Caco-2 (cell line): Measurements from ENCODE around the gene ARF1. TPM values are rescaled to one million over a fixed set of nuclear protein-coding genes. Genes with fewer than 3 reads are reported as not detected.

Experiments used
- BruUV-seq: library from RNA; stranded (reverse); fragments of 400-500 nt; replicated peaks from 2 replicates; lab custom pipeline; 2021; lab: Mats Ljungman, UMichigan
- CTCF ChIA-PET: fragments of 300-600 bp; sonication (Branson Sonifier 250); formaldehyde crosslinking; loops from one replicate; lab custom pipeline; 2022; ENCODE audit warnings: antibody characterized with exemption; lab: Charles Lee
- POLR2A ChIA-PET: fragments of 300-600 bp; sonication (Branson Sonifier 250); formaldehyde crosslinking; loops from one replicate; lab custom pipeline; 2022; ENCODE audit warnings: antibody characterized with exemption; lab: Charles Lee
- DNase-seq, 2 experiments: peaks; one replicate each; pipeline versions ENCODE4 v3.0.0 to v3.0.0-alpha.2; 2020 to 2022
- H3K27me3 ChIP-seq: replicated peaks from 2 replicates; pipeline ENCODE4 v1.6.0; 2011; ENCODE audit warnings: low read length; ENCODE audit not compliant: control insufficient read depth, insufficient read depth
- H3K36me3 ChIP-seq: 2 replicates; pipeline ENCODE4 v1.5.1; 2011; ENCODE audit warnings: low read length; ENCODE audit not compliant: control insufficient read depth, insufficient read depth
- H3K4me1 ChIP-seq: fragments of 250-450 bp; sonication (Bioruptor Pico); 2 replicates; pipeline ENCODE4 v1.5.1; 2020; ENCODE audit warnings: mild to moderate bottlenecking
- H3K4me3 ChIP-seq: 2 replicates; pipeline ENCODE4 v1.5.1; 2011; ENCODE audit warnings: low read depth, mild to moderate bottlenecking, control low read depth, low read length
- H3K9me3 ChIP-seq: fragments of 250-450 bp; sonication (Bioruptor Pico); 2 replicates; pipeline ENCODE4 v1.5.1; 2020; ENCODE audit warnings: mild to moderate bottlenecking, moderate library complexity
- H3K27ac Mint-ChIP-seq: one replicate; pipeline ENCODE4 v1.8.0; 2022; ENCODE audit warnings: mixed read lengths; ENCODE audit not compliant: unreplicated experiment
- H3K27me3 Mint-ChIP-seq: one replicate; pipeline ENCODE4 v1.8.0; 2022; ENCODE audit warnings: mixed read lengths; ENCODE audit not compliant: insufficient read depth, unreplicated experiment
- H3K36me3 Mint-ChIP-seq: one replicate; pipeline ENCODE4 v1.8.0; 2022; ENCODE audit warnings: mild to moderate bottlenecking, mixed read lengths; ENCODE audit not compliant: insufficient read depth, unreplicated experiment
- H3K4me1 Mint-ChIP-seq: one replicate; pipeline ENCODE4 v1.8.0; 2022; ENCODE audit warnings: low read depth, mixed read lengths; ENCODE audit not compliant: unreplicated experiment
- H3K4me3 Mint-ChIP-seq: one replicate; pipeline ENCODE4 v1.8.0; 2022; ENCODE audit warnings: mild to moderate bottlenecking, moderate library complexity, mixed read lengths; ENCODE audit not compliant: unreplicated experiment
- H3K9me3 Mint-ChIP-seq: one replicate; pipeline ENCODE4 v1.8.0; 2022; ENCODE audit warnings: mixed read lengths; ENCODE audit not compliant: unreplicated experiment
- intact Hi-C: fragments of 100-400 bp; cut with micrococcal nuclease; formaldehyde crosslinking; loops from one replicate; pipeline ENCODE4 v1.10.0; 2022; ENCODE audit not compliant: unreplicated experiment
- total RNA-seq: library from RNA; stranded (reverse); gene quantifications from 2 replicates; pipeline ENCODE4 v1.2.3, GENCODE V29; 2022
- TF ChIP-seq, protein P1 (sequence below), 2 experiments: fragments of 200-600 bp in 1 of 2; IDR thresholded peaks; 1 replicate in 1 of 2; 2 replicates in 1 of 2; pipeline versions ENCODE4 v1.5.1 to v1.8.0; 2011 to 2022; ENCODE audit warnings: antibody characterized with exemption in 1 of 2, control low read depth in 1 of 2, inconsistent platforms in 1 of 2, low read depth in 1 of 2, low read length in 1 of 2, mild to moderate bottlenecking in 1 of 2, moderate library complexity in 1 of 2; ENCODE audit not compliant: insufficient read depth in 1 of 2, severe bottlenecking in 1 of 2, unreplicated experiment in 1 of 2

ARF1 gene
- total RNA-seq, 1 experiment from 2014 or later, result 378 TPM

GRCh38 chr1:228112167-228112566 lies 29.7 kb downstream of the ARF1 start:
- Mint-ChIP-seq H3K9me3 (no peaks in the 10 kb centered on the region), H3K27ac (no peak overlapping the region)

DNA sequence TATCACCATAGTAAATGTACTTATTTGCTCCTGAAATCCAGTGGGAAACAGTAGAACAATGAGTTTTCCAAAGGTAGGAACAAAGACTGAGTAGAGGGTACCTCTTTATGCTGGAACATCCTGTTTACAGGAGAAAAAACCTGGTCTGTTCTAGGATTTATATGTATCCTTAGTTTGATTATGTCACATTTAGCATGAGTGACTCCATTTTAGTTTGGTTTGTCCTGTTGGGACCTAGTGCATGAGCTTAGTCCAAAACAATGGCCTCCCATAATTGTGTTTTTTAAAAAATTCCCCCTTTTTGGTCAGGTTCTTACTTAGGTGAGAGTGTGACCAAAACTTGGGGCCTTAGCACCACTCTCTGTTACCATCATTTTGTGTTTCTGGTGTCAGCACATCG lies 30.1 kb downstream of the ARF1 start:
- intact Hi-C loops, result no loop called here
- Histone ChIP-seq H3K36me3 (no peaks in the 10 kb centered on the region), H3K27me3 (no peaks in the 10 kb centered on the region), H3K9me3 (peaks cover 5% of the 10 kb centered on the region), H3K4me3 (no peak overlapping the region), H3K4me1 (peaks cover 8% of the 10 kb centered on the region)
- Mint-ChIP-seq H3K36me3 (peaks cover 18% of the 10 kb centered on the region), H3K4me3 (no peak overlapping the region), H3K27me3 (no peaks in the 10 kb centered on the region), H3K27ac (no peak overlapping the region), H3K4me1 (peaks cover 7% of the 10 kb centered on the region), H3K9me3 (peaks cover 2% of the 10 kb centered on the region)
- no TSS peak for BruUV-seq
- CTCF ChIA-PET, result no interaction called here
- POLR2A ChIA-PET, result no interaction called here
- TF ChIP-seq, protein P1, sequence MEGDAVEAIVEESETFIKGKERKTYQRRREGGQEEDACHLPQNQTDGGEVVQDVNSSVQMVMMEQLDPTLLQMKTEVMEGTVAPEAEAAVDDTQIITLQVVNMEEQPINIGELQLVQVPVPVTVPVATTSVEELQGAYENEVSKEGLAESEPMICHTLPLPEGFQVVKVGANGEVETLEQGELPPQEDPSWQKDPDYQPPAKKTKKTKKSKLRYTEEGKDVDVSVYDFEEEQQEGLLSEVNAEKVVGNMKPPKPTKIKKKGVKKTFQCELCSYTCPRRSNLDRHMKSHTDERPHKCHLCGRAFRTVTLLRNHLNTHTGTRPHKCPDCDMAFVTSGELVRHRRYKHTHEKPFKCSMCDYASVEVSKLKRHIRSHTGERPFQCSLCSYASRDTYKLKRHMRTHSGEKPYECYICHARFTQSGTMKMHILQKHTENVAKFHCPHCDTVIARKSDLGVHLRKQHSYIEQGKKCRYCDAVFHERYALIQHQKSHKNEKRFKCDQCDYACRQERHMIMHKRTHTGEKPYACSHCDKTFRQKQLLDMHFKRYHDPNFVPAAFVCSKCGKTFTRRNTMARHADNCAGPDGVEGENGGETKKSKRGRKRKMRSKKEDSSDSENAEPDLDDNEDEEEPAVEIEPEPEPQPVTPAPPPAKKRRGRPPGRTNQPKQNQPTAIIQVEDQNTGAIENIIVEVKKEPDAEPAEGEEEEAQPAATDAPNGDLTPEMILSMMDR (IDR thresholded peaks at IDR 0.05; ENCODE audit: insufficient read depth in 1 of 2, low read depth in 1 of 2, low read length in 1 of 2, severe bottlenecking in 1 of 2, unreplicated experiment in 1 of 2), result no peak
- no peak for DNase-seq

More at GRCh38 chr1:228112167-228112566, 29.7 kb downstream of the ARF1 start:
- H3K4me3 Mint-ChIP-seq, result no peak overlapping the region
- peaks cover 7% of the 10 kb centered on the region for H3K4me1 Mint-ChIP-seq
- Histone ChIP-seq H3K4me3 (no peak overlapping the region), H3K36me3 (no peaks in the 10 kb centered on the region), H3K4me1 (peaks cover 8% of the 10 kb centered on the region), H3K27me3 (no peaks in the 10 kb centered on the region), H3K9me3 (peaks cover 2% of the 10 kb centered on the region; the same call in 1 of the 2 replicates)
- intact Hi-C loops, result no loop called here
- peaks cover 18% of the 10 kb centered on the region for H3K36me3 Mint-ChIP-seq
- H3K27me3 Mint-ChIP-seq, result no peaks in the 10 kb centered on the region
- ChIA-PET CTCF (no interaction called here), POLR2A (no interaction called here)
- TF ChIP-seq, protein P1 (IDR thresholded peaks at IDR 0.05; ENCODE audit: insufficient read depth in 1 of 2, low read depth in 1 of 2, low read length in 1 of 2, severe bottlenecking in 1 of 2, unreplicated experiment in 1 of 2), result no peak
- BruUV-seq, result no TSS peak
- DNase-seq, result no peak

DNA sequence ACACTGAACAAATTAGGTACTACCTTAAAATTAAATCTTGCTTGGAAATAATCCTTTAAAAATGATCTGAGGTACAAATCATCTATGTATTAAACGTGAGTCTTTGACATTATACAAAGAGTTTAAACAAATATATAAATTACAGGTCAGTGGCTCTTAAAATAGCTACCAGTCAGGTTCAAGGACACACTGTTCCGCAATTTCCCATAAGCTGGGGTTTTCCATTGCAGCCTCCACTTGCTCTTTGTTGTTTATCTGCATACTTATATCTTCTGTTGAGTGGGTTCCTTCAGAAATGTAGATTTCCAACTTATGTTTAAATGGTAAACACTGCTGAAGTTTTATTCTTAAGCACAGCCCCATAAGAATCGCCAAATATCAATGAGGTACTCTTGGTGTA lies 32.3 kb downstream of the ARF1 start:
- TF ChIP-seq, protein P1 (IDR thresholded peaks at IDR 0.05; ENCODE audit: insufficient read depth in 1 of 2, low read depth in 1 of 2, low read length in 1 of 2, severe bottlenecking in 1 of 2, unreplicated experiment in 1 of 2), result no peak
- H3K9me3 Mint-ChIP-seq, result peaks cover 10% of the 10 kb centered on the region
- Histone ChIP-seq H3K9me3 (peaks cover 12% of the 10 kb centered on the region), H3K4me1 (peaks cover 8% of the 10 kb centered on the region), H3K27me3 (no peaks in the 10 kb centered on the region), H3K4me3 (no peak overlapping the region), H3K36me3 (no peaks in the 10 kb centered on the region)
- no TSS peak for BruUV-seq
- intact Hi-C loops, result no loop called here
- ChIA-PET CTCF (no interaction called here), POLR2A (no interaction called here)
- H3K36me3 Mint-ChIP-seq, result peaks cover 13% of the 10 kb centered on the region
- H3K27ac Mint-ChIP-seq, result no peak overlapping the region
- DNase-seq, result no peak
- H3K4me1 Mint-ChIP-seq, result peaks cover 5% of the 10 kb centered on the region
- H3K27me3 Mint-ChIP-seq, result no peaks in the 10 kb centered on the region
- H3K4me3 Mint-ChIP-seq, result no peak overlapping the region
